MM.1S (cell line): ENCODE measurements around the gene RPL7L1.

Experiments used
- EZH2phosphoT487 ChIP-seq: fragments of 300-600 bp; sonication (generic); IDR thresholded peaks from 2 replicates; pipeline ENCODE4 v1.6.1; 2018; ENCODE audit warnings: antibody characterized with exemption, low read length
- TF ChIP-seq, protein P1 (sequence below): fragments of 300-600 bp; sonication (generic); IDR thresholded peaks from 2 replicates; pipeline ENCODE4 v1.5.1; 2016; ENCODE audit warnings: antibody characterized with exemption, low read length, mixed read lengths

DNA sequence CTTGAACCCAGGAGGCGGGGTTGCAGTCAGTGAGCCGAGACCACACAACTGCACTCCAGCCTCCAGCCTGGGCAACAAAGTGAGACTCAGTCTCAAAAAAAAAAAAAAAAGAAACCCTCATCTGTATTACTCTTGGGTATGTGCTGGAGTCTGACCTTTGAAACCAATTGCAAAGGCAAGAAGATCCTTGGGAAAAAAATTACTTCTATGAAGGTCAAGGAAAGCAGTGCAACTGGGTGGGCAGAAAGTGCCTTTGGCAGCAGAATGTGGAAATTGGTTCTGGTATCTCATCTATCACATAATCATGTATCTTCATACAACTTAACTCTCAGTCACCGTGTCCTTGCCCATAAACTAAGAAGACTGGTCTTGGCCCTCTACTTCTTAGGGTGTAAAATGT, 7.7 kb upstream of the RPL7L1 start:
- TF ChIP-seq, protein P1, sequence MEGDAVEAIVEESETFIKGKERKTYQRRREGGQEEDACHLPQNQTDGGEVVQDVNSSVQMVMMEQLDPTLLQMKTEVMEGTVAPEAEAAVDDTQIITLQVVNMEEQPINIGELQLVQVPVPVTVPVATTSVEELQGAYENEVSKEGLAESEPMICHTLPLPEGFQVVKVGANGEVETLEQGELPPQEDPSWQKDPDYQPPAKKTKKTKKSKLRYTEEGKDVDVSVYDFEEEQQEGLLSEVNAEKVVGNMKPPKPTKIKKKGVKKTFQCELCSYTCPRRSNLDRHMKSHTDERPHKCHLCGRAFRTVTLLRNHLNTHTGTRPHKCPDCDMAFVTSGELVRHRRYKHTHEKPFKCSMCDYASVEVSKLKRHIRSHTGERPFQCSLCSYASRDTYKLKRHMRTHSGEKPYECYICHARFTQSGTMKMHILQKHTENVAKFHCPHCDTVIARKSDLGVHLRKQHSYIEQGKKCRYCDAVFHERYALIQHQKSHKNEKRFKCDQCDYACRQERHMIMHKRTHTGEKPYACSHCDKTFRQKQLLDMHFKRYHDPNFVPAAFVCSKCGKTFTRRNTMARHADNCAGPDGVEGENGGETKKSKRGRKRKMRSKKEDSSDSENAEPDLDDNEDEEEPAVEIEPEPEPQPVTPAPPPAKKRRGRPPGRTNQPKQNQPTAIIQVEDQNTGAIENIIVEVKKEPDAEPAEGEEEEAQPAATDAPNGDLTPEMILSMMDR = no peak
- TF ChIP-seq EZH2phosphoT487 = no peak
